ENCODE data around the gene GLRX5. TPM values are rescaled to one million over a fixed set of nuclear protein-coding genes. Genes with fewer than 3 reads are reported as not detected.
"Not testable (repeated sequence)": the region's sequence is repeated elsewhere in the genome, so short reads cannot be mapped to it uniquely, and the experiment has no call there.

Gene GLRX5
- total RNA-seq, 4 donors from 2014 or later, result 28.0 to 83.2 (median 74.0) TPM

GRCh38 chr14:95507174-95507573 is 27.7 kb upstream of the GLRX5 start:
- ATAC-seq, result peak; percentile 93 to 94
- no peaks in the 10 kb centered on the region for H3K9me3 ChIP-seq
- no peak for TF ChIP-seq CTCF (IDR thresholded peaks at IDR 0.05 in 4 of 5, conservative IDR thresholded peaks at IDR 0.05 in 1 of 5)
- TF ChIP-seq POLR2A (IDR thresholded peaks at IDR 0.05), result no peak
- H3K4me3 ChIP-seq, result no peak overlapping the region
- DNase-seq, result peak; percentile 84 to 93
- H3K27me3 ChIP-seq, result no peaks in the 10 kb centered on the region
- no peaks in the 10 kb centered on the region for H3K36me3 ChIP-seq
- H3K4me1 ChIP-seq, result peaks cover 62 to 72% of the 10 kb centered on the region in 2 donors
- in situ Hi-C loops (cut with MboI; ENCODE audit: low sequenced_read_pairs in 4 of 4), result no loop called here
- intact Hi-C loops (cut with DNase I; ENCODE audit: low total_unique reads), result loop anchor here (2.0 kb wide), 1 partner anchor 18 kb away; no protein-coding TSS in a partner anchor
- peak overlapping the region; percentile 74 to 84 (median 82) for H3K27ac ChIP-seq

DNA sequence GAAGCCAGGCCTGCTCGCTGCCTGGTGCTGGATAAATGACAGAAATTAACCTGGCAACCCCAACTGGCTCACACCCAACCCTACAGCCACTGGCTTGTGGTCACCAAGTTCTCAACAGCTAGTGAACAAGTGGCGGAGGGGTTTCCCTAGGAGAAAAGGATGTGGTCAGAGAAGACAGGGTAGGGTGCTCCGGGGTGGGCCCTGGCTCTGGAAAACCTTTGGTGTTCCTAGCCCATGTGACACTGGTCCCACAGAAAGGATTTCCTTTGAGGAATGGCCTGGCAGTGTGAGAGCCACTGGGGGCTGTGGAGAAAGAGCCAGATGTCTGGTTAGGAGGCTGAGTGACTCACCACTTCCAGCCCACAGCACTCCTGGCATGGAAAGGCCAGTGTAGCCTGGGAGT is 27.1 kb upstream of the GLRX5 start:
- in situ Hi-C loops (cut with MboI; ENCODE audit: low sequenced_read_pairs in 4 of 4), result no loop called here
- Histone ChIP-seq H3K27me3 (no peaks in the 10 kb centered on the region), H3K4me3 (no peak overlapping the region), H3K9me3 (no peaks in the 10 kb centered on the region), H3K36me3 (no peaks in the 10 kb centered on the region), H3K4me1 (peaks cover 63 to 72% of the 10 kb centered on the region in 2 donors), H3K27ac (peak overlapping the region; percentile 74 to 84 (median 82))
- peak; percentile 48 to 76 for DNase-seq
- TF ChIP-seq CTCF (IDR thresholded peaks at IDR 0.05 in 4 of 5, conservative IDR thresholded peaks at IDR 0.05 in 1 of 5), result no peak
- TF ChIP-seq POLR2A (IDR thresholded peaks at IDR 0.05), result no peak
- peak; percentile 55 to 69 for ATAC-seq
- intact Hi-C loops (cut with DNase I; ENCODE audit: low total_unique reads), result loop anchor here (2.0 kb wide), 1 partner anchor 19 kb away; no protein-coding TSS in a partner anchor

DNA sequence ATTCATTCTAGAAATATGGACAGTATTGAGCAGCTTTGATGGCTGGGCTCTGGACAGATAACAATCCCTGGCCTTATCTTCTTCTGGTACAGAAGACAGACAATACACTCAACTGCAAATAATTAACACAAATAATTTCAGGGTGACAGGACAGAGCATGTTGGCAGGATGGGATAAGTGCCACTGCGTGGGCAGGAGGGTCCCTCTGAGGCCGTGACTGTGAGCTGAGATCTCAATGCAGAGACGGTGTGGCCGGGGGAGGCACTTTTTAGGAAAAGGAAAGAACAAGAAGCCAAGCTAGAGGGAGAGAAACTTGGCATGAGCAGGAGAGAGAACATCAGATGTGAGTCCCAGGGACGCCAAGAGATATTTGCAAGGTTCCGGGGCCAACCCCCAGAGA is 26.5 kb upstream of the GLRX5 start:
- H3K9me3 ChIP-seq, result no peaks in the 10 kb centered on the region
- H3K4me3 ChIP-seq, result no peak overlapping the region
- H3K27ac ChIP-seq, result peak overlapping the region; percentile 74 to 84 (median 82)
- no peaks in the 10 kb centered on the region for H3K27me3 ChIP-seq
- no peaks in the 10 kb centered on the region for H3K36me3 ChIP-seq
- peaks cover 63 to 72% of the 10 kb centered on the region in 2 donors for H3K4me1 ChIP-seq
- intact Hi-C loops (cut with DNase I; ENCODE audit: low total_unique reads), result no loop called here
- in situ Hi-C loops (cut with MboI; ENCODE audit: low sequenced_read_pairs in 4 of 4), result no loop called here
- TF ChIP-seq POLR2A (IDR thresholded peaks at IDR 0.05), result no peak
- no peak for TF ChIP-seq CTCF (IDR thresholded peaks at IDR 0.05 in 4 of 5, conservative IDR thresholded peaks at IDR 0.05 in 1 of 5)
- no peak for DNase-seq
- ATAC-seq, result no peak

DNA sequence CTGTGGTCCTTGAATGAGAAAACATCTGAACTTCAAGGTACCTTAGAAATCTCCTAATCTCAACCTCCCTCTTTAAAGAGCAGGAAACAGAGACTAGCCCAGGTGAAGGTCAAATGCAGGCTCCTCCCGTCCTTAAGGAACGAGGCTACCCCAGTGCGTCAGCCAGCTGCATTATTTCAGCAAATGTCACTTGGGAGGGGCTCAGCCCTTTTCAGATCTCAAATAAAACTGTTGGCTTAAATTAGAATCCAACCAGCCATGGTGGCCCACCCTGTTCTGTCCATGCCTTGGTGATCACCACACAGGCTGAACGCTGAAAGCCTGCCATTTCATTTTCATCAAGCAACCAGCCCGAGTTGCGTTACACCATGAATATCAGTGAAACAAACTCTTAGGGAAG is 25.4 kb upstream of the GLRX5 start:
- H3K27me3 ChIP-seq, result no peaks in the 10 kb centered on the region
- in situ Hi-C loops (cut with MboI; ENCODE audit: low sequenced_read_pairs in 4 of 4), result no loop called here
- TF ChIP-seq POLR2A (IDR thresholded peaks at IDR 0.05), result no peak
- no peak for TF ChIP-seq CTCF (IDR thresholded peaks at IDR 0.05 in 4 of 5, conservative IDR thresholded peaks at IDR 0.05 in 1 of 5)
- DNase-seq, result no peak
- no peak for ATAC-seq
- H3K27ac ChIP-seq, result peak overlapping the region; percentile 57 to 83 (median 80)
- peaks cover 63 to 67% of the 10 kb centered on the region in 2 donors for H3K4me1 ChIP-seq
- H3K9me3 ChIP-seq, result no peaks in the 10 kb centered on the region
- intact Hi-C loops (cut with DNase I; ENCODE audit: low total_unique reads), result no loop called here
- H3K36me3 ChIP-seq, result no peaks in the 10 kb centered on the region
- no peak overlapping the region for H3K4me3 ChIP-seq

GRCh38 chr14:95510344-95510743 is 24.5 kb upstream of the GLRX5 start:
- H3K36me3 ChIP-seq; H3K4me3 ChIP-seq; H3K9me3 ChIP-seq; H3K27me3 ChIP-seq; in situ Hi-C loops (cut with MboI; ENCODE audit: low sequenced_read_pairs in 4 of 4): not testable (repeated sequence)
- DNase-seq (peak; percentile 78 to 87), ATAC-seq (peak; percentile 61 to 66)
- H3K27ac ChIP-seq, result peak overlapping the region; percentile 57 to 83 (median 80)
- peaks cover 63 to 69% of the 10 kb centered on the region in 2 donors for H3K4me1 ChIP-seq
- intact Hi-C loops (cut with DNase I; ENCODE audit: low total_unique reads), result loop anchor here (2.0 kb wide), 1 partner anchor 26 kb away; no protein-coding TSS in a partner anchor

Data from gastrocnemius medialis (tissue), 4 donors.